GM21529 (cell line): ENCODE data around the gene EFCAB8.

Experiments
- ATAC-seq: cut with Tn5 transposase; IDR thresholded peaks from one replicate; pipeline ENCODE4 v1.9.1; 2021; ENCODE audit not compliant: unreplicated experiment

EFCAB8 gene

DNA sequence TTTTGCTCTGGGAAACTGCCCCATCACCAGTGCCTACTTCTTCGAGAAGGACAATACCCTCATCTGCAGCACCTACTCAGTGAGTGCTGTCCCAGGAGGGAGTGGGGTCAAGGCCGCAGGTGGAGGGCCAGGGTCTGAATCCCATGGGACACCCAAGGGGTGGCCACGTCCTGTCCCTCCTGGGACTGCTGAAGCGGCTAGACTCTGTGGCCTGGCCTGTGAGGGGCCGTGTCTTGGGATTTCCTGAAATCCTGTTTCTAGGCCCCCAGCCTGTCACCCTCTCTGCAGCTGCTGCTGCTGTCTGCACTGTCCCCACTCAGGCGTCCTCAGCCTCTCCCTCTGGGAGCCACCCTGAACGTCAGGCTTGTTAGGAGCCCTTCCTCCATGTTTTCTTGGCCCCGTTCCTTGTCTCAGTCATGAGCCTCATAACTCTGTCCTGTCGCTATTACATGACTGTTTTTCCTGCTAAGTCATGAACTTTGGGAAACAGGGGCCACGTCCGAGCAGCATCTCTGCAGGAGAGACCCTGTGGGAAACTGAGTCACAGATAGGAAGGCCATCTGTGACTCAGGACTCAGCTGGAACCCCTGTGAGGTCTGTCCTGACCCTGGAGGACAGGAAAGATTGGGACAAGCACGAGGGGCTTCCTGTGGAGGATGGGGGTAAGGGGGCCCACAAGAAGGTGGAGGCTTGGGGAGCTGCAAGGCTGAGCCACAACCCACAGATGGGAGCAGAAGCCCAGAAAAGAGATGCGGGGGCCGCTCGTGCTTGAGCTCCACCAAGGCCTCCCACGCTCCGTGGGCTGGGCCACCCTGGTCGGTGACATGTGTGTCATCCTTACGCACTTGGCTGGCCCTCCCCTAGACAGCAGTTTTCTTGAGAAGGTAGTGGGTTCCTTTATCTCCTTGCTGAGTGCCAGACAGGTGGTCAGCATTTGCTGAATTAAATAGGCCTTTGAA is 49.9 kb downstream of the EFCAB8 start:
- ATAC-seq, result no peak

DNA sequence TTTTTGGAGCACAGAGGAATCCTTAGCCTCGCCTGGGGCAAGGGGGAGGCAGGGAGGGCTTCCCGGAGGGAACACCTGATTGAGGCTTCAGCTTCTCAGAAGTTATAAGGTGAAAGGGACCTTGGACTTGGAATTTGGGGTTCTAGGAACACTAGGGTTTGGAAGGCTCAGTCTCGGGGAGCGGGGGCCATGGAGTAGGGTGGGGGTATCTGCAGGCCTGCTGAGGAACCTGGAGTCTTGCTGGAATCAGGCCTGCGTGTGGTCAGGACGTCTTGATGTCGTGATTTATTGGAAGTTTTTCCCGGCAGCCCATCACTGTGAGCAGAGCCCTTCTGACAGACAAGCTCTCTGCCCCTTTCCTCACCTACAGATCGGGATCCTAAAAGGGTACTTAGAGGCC is 50.7 kb downstream of the EFCAB8 start:
- no peak for ATAC-seq

DNA sequence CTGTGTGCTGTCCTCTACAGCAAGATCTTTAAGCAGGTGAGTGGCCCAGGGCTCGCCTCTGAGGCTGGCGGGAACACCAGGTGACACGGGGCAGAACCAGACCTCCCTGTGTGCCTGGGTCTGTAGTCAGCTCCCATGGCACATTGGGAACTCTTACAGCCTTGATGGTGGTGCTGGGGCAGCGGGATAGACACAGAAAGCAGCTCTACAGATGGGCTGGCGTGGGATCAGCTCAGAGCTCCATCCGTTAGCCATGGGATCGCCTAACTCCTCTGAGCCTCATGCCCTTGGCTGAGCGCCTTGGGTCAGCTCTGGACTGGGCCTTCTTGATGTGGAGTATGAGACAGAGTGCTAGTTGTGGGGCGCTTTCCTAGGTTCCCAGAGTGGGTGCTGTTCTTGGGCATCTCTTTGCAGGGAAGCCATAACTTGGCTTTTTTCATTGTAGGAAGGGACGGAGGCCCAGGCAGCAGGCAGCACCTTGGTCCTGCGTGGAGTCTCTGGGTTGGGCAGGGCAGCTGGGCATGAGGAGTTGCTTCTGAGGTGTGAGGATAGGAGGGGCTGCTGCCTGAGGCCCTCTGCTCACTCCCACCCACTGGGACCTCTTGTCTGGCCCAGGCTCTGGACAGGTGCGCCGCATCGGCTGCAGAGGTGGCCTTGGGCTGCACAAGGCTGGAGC is 51.3 kb downstream of the EFCAB8 start:
- ATAC-seq, result no peak

DNA sequence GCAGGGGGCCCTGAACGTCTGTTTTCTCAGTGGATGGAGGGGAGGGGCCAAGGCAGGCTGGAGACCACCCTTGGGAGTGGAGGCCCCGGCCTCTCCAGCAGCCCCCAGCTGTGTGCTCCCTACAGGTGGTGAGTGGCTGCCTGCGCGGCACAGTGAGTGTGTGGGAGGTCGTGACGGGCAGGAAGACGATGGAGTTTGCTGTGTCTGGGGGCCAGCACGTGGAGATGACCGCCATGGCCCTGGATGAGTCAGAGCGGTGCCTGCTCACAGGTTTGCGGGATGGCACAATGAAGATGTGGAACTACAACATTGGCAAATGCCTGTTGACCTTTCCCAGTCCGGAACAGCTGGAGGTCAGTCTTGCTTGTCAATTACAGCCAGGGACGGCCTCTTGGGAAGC is 52.6 kb downstream of the EFCAB8 start:
- ATAC-seq, result no peak

DNA sequence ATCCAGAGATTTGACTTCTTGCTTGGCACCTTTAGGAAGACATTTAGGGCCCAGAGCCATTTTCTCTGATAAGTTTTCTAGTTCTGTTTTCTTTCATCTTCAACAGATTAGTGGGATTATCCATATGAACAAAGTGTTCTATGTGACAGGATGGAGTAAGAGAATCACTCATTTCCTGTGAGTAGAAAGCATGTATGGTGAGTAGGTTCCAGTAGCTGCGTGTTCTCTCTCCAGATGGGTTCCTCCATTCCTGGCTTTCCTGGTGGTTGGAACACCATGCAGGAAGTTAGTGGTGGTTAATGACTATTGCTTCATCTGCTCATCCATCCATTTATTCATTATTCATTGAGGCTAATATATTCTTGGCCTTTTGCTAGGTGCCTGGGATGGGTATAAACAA is 54.0 kb downstream of the EFCAB8 start:
- no peak for ATAC-seq

DNA sequence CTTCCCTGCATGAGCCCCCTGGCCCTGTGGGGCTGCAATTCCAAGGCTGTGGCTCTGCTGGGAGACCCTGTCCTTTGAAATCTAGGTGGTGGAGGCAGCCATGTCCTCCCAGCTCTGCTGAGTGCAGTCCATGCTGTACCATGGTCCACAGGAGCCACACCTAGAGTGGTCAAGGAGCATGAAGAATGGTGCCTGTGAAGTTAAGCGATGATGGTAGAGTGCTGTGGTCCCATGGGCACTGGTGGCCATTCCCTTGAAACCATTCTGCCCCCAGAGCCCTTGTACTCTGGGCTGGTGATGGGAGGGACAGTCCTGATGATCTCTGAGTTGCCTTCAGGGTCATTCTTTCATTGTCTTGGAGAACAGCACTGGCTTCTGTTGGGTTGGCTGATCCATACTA is 55.3 kb downstream of the EFCAB8 start:
- ATAC-seq, result no peak

DNA sequence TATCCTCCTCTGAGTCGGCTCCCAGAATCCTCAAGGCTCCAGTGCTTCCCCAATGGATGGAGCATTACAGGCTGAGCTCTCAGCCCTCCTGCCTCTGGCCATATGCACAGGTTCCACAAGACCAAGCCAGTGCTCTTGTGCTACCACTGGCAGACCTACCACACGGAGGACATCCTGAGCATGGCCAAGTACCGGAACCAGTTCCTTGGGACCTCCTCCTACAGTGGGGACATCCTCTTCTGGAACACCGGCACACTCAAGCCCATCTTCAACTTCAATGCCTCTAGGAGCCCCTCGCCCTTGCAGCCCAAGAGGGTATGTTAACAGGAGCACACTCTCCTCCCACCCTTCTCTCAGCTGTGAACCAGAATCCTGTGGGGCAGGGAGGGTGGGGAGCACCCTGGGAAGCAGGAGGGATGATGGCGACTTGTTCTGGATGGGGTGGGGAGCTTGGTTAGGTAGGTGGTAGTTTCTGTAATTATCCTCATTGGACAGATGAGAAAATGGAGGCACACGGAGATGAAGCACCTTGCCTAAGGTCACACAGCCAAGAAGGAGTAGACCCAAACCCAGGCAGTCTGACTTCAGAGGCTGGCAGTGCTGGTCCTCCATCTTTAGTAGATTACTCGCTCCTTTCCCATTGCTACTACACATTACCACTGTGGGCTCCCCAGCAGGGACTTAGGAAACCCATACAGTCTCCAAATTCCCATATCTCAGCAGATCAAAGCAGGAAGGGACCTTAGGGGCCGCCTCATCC is 58.6 kb downstream of the EFCAB8 start:
- no peak for ATAC-seq

DNA sequence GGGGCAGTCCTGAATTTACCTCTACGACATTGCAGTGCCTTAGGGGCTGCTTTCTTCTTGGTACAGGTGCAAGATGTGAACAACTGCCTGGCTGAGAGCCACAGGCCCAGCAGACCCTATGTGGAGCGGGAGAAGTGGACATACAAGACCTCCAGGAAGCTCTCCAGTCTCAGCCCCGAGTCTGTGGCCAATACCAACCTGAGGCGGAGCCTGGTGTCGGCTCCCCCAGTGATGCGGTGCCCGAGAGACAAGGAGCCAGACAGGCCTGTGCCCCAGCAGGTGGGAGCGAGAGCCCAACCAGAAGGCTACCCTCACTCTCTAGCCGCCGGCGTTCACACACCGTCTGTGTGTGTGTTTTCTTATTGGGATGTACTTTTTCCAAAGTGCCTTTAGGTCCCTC is 59.6 kb downstream of the EFCAB8 start:
- no peak for ATAC-seq

DNA sequence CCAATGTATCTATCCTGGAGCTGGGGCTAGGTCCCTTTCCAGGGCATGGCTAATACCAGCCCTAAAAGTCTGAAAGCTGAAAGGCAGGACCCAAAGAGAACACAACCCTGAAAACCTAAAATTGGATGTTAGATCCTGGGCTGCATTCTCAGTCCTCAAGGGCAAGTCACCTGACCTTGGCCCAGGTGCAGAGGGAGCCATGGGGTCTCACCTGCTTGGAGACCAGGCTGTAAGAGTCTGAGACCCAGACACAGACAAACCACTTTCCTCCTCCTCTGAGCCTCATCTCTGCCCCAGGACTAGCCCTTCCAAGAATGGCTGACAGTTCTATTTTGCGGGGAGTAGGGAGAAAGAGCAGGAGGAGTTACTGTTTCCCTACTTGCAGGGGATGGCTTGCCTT is 60.0 kb downstream of the EFCAB8 start:
- no peak for ATAC-seq

DNA sequence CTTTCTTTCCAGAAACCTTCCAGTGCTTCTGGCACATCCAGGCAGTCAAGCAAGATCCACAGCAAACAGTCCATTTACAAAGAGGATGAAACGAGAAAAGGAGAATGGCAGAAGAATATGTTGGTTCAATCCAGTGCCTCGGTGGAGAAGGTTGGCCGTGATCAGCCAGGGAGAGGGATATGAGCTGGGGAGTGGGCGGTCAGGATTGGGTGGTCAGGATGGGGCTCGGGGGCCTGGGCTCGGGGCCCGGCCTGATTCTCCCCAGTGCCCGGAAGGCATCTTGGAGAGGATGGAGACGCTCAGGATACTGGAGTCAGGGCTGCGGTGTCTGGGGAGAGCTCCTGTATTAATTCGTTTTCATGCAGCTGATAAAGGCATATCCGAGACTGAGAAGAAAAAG is 61.3 kb downstream of the EFCAB8 start:
- ATAC-seq, result no peak

DNA sequence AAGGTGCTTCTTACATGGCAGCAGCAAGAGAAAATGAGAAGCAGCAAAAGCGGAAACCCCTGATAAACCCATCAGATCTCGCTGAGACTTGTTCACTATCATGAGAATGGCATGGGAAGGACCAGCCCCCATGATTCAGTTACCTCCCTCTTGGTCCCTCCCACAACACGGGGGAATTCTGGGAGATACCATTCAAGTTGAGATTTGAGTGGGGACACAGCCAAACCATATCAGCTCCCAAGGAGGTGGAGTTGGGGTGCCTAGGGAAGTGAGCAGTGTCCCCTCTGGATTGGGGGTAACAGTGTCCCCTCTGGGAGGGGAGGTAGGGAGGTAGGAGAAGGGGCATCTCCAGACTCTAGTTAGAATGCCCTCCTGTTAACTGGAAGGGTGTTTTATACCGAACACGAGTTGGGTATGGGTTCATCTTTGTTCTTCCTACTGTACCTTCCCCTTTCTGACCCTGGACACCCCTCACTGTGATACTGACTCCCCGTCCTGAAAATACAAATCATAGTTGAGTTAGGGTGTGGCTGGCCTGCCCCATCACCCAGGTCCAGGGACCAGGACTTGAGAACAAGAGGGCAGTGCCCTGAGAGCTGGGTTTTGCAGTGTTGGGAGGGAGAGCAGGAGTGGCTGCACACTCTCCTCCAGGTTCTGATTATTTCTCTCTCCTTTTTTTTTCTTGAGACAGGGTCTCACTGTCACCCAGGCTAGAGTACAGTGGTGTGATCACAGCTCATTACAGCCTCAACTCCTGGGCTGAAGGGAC is 62.0 kb downstream of the EFCAB8 start:
- no peak for ATAC-seq

DNA sequence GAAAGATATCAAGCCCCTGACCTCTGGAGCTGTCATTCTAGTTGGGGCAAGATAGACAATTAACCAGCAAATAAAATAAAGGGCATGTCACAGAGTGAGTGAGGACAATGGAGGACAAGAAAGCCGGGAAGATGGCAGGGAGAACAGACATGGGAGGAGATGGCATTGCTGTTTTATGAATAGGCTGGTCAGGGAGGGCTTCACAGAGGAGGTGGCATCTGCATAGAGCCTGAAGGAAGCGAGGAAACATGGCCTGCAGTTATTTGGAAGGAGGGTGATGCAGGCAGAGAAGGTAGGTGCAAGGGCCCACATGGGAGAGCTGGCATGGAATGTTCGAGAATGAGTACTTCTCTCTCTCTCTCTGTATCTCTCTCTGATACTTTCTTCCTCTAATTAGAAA is 63.7 kb downstream of the EFCAB8 start:
- ATAC-seq, result no peak

DNA sequence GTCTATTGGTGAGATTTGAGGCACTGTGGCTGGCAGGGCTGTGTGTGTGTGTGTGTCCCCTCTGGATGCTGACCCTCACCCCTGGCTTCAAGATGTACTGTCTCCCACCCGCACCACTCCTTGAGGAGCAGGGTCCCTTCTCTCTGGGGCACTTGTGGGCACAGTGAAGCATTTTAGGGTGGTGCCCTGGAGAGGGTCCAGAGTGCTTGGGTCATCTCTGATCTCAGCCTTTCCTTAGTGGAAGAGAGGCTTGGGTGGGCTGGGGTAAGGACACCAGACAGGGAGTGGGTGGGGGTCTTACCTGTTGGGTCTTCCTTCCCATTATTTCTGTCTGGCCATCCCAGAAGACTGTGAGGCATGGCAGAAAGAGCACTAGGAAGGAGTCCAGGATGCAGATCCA is 66.1 kb downstream of the EFCAB8 start:
- ATAC-seq, result no peak

DNA sequence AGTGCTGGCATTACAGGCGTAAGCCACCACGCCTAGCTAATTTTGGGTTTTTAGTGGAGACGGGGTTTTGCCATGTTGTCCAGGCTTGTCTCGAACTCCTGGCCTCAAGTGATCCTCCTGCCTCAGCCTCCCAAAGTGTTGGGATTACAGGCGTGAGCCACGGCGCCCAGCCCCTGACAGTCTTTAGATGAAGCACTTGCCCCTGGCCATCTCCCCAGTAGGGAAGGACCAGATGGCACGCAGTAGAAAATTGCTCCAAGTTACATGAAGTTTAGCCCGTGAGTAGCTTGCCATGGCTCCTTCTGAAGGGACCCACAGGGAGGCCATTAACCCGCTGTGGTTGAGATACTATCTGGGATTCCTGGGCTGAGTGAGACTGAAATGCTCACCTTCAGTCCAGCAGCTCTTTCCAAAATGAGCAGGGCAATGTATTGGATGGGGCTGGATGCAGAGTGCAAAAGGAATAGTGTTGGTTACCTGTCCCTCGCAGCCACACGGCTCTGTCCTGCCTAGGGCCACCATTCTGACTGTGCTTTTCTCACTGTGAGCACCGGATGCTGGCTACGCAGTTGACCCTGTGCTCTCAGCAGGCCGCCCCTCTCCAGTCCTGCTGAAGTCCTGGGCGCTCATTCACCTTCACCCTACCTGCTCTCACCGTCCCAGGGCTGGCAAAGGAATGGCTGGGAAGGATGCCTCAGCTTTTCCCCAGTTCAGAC is 66.9 kb downstream of the EFCAB8 start:
- ATAC-seq, result no peak

DNA sequence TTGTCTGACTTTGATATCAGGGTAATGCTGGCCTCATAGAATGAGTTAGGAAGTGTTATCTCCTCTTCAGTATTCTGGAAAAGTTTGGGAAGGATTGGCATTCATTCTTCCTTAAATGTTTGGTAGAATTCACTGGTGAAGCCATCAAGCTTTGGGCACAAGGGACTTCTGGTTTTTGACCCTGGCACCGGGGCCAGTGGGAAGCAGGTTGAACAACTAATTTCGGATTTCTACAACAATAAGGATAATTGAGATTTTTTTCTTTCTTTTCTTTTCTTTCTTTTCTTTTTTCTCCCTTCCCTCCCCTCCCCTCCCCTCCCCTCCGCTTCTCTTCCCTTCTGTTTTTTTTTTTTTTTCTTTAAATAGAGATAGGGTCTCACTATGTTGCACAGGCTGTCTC is 70.4 kb downstream of the EFCAB8 start:
- no peak for ATAC-seq

DNA sequence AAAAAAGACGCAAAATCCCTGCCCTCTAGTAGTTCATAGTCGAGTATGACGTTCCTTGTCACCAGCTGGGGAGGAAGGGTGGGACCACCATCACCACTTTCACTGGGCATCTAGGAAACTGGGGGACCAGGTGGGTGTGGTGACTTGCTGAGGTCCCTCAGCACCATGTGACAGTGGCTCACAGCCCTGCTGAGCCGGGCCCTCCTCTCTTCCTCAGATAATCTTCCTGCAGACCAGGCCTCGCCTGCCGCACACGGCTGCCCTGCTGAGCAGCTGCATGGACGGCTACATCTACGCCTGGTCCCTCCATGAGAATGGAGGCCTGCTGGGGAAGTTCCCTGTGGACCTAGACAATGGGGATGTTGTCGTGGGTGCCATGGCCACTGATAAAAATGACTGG is 71.5 kb downstream of the EFCAB8 start:
- ATAC-seq, result no peak

DNA sequence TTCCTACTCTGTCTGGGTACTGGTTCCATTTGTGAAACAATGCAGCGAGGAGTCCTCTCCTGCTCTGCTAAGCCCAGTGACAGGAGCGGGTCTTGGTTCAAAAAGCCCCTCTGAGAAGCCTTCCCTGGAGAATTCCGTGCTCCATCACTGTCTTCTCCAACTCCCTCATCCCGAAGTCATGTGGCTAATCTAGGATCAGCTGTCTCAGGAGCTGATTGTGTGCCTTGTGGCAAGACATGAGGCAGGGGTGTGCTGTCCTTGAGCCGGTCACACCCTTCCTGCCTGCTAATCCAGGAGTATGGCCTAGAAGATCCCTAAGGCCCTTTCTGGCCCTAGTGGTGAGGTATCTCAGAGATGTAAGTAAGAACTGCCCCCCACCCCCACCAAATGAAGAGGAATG is 72.0 kb downstream of the EFCAB8 start:
- no peak for ATAC-seq

DNA sequence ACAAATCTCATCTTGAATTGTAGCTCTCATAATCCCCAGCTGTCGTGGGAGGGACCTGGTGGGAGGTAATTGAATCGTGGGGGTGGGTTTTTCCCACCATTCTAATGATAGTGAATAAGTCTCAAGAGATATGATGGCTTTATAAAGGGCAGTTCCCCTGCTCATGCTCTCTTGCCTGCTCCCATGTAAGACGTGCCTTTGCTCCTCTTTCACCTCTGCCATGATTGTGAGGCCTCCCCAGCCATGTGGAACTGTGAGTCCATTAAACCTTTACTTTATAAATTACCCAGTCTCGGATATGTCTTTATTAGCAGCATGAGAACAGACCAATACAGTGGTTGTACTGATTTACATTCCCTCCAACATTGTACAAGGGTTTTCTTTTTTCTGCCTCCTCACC is 75.9 kb downstream of the EFCAB8 start:
- ATAC-seq, result no peak

DNA sequence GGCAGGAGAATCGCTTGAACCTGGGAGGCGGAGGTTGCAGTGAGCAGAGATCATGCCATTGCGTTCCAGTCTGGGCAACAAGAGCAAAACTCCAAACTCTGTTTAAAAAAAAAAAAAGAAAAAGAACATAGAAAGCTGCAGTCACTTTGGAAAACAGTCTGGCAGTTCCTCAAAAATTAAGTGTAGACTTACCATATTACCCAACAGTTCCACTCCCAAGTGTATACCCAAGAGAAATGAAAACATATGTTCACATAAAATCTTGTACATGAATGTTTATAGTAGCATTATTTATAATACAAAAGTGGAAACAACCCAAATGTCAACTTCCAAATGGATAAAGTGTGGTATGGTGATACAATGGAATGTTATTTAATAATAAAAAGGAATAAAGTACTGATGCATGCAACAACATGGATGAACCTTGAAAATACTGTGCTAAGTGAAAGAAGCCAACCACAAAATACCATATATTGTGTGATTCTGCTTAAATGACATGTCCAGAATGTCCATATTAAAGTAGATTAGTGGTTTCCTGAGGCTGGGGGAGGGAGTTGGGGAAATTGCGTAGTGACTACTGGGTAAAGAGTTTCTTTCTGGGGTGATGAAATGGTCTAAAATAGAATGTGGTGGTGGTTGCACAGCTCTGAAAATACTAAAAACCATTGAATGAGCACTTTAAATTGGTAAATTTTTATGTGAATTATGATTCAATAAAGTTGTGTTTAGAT is 82.6 kb downstream of the EFCAB8 start:
- no peak for ATAC-seq
